ENCODE data around the gene RNF150.

- TF ChIP-seq, protein P1, sequence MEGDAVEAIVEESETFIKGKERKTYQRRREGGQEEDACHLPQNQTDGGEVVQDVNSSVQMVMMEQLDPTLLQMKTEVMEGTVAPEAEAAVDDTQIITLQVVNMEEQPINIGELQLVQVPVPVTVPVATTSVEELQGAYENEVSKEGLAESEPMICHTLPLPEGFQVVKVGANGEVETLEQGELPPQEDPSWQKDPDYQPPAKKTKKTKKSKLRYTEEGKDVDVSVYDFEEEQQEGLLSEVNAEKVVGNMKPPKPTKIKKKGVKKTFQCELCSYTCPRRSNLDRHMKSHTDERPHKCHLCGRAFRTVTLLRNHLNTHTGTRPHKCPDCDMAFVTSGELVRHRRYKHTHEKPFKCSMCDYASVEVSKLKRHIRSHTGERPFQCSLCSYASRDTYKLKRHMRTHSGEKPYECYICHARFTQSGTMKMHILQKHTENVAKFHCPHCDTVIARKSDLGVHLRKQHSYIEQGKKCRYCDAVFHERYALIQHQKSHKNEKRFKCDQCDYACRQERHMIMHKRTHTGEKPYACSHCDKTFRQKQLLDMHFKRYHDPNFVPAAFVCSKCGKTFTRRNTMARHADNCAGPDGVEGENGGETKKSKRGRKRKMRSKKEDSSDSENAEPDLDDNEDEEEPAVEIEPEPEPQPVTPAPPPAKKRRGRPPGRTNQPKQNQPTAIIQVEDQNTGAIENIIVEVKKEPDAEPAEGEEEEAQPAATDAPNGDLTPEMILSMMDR (IDR thresholded peaks at IDR 0.05) = no peak
- no peak for TF ChIP-seq POLR2A (IDR thresholded peaks at IDR 0.05)
Measured at GRCh38 chr4:140930557-140930956, 202.7 kb downstream of the RNF150 start.

Measured in uterus (tissue), 2 donors.